Measurements from ENCODE around the gene PSMD3. TPM values are rescaled to one million over a fixed set of nuclear protein-coding genes. Genes with fewer than 3 reads are reported as not detected.

Gene PSMD3
- total RNA-seq, 2 donors from 2014 or later, result 68.8 to 74.2 TPM

GRCh38 chr17:40027614-40028012, 47.0 kb downstream of the PSMD3 start:
- TF ChIP-seq CTCF (IDR thresholded peaks at IDR 0.05), result no peak
- no peak overlapping the region for H3K27ac ChIP-seq
- ATAC-seq (ENCODE audit: insufficient number of reproducible peaks, low FRiP score, low read depth), result no peak
- DNase-seq (ENCODE audit: low spot score), result no peak
- no peak overlapping the region for H3K4me3 ChIP-seq
- peaks cover 0 to 29% of the 10 kb centered on the region in 2 donors for H3K4me1 ChIP-seq (ENCODE audit: control insufficient read depth in 1 of 2, low read depth in 2 of 2)
- no peaks in the 10 kb centered on the region for H3K9me3 ChIP-seq
- H3K27me3 ChIP-seq (replicated peaks; ENCODE audit: insufficient read depth), result no peaks in the 10 kb centered on the region
- peaks cover 37% of the 10 kb centered on the region for H3K36me3 ChIP-seq

GRCh38 chr17:40028595-40028994, 48.0 kb downstream of the PSMD3 start:
- no peak for TF ChIP-seq CTCF (IDR thresholded peaks at IDR 0.05)
- H3K27me3 ChIP-seq (replicated peaks; ENCODE audit: insufficient read depth), result no peaks in the 10 kb centered on the region
- ATAC-seq (ENCODE audit: insufficient number of reproducible peaks, low FRiP score, low read depth), result no peak
- no peaks in the 10 kb centered on the region for H3K9me3 ChIP-seq
- peaks cover 0 to 27% of the 10 kb centered on the region in 2 donors for H3K4me1 ChIP-seq (ENCODE audit: control insufficient read depth in 1 of 2, low read depth in 2 of 2)
- peaks cover 44% of the 10 kb centered on the region for H3K36me3 ChIP-seq
- H3K4me3 ChIP-seq, result no peak overlapping the region
- DNase-seq (ENCODE audit: low spot score), result no peak
- no peak overlapping the region for H3K27ac ChIP-seq

GRCh38 chr17:40031706-40032105, 51.1 kb downstream of the PSMD3 start:
- Histone ChIP-seq H3K4me3 (no peak overlapping the region), H3K4me1 (ENCODE audit: control insufficient read depth in 1 of 2, low read depth in 2 of 2) (peaks cover 0 to 19% of the 10 kb centered on the region in 2 donors), H3K27ac (no peak overlapping the region), H3K9me3 (no peaks in the 10 kb centered on the region), H3K27me3 (replicated peaks; ENCODE audit: insufficient read depth) (no peaks in the 10 kb centered on the region), H3K36me3 (peaks cover 56% of the 10 kb centered on the region)
- no peak for TF ChIP-seq CTCF (IDR thresholded peaks at IDR 0.05)
- ATAC-seq (ENCODE audit: insufficient number of reproducible peaks, low FRiP score, low read depth) (no peak), DNase-seq (ENCODE audit: low spot score) (no peak)

- Histone ChIP-seq H3K27ac (no peak overlapping the region), H3K36me3 (peaks cover 56% of the 10 kb centered on the region), H3K9me3 (no peaks in the 10 kb centered on the region), H3K4me3 (no peak overlapping the region), H3K4me1 (ENCODE audit: control insufficient read depth in 1 of 2, low read depth in 2 of 2) (peaks cover 0 to 13% of the 10 kb centered on the region in 2 donors), H3K27me3 (replicated peaks; ENCODE audit: insufficient read depth) (no peaks in the 10 kb centered on the region)
- TF ChIP-seq CTCF (IDR thresholded peaks at IDR 0.05), result no peak
- DNase-seq (ENCODE audit: low spot score), result no peak
- no peak for ATAC-seq (ENCODE audit: insufficient number of reproducible peaks, low FRiP score, low read depth)
Observed at GRCh38 chr17:40032322-40033320, 52.0 kb downstream of the PSMD3 start.

- Histone ChIP-seq H3K36me3 (peaks cover 56% of the 10 kb centered on the region), H3K27ac (no peak overlapping the region), H3K27me3 (replicated peaks; ENCODE audit: insufficient read depth) (no peaks in the 10 kb centered on the region), H3K9me3 (no peaks in the 10 kb centered on the region), H3K4me1 (ENCODE audit: control insufficient read depth in 1 of 2, low read depth in 2 of 2) (peaks cover 0 to 19% of the 10 kb centered on the region in 2 donors), H3K4me3 (no peak overlapping the region)
- TF ChIP-seq CTCF (IDR thresholded peaks at IDR 0.05), result no peak
- DNase-seq (ENCODE audit: low spot score) (no peak), ATAC-seq (ENCODE audit: insufficient number of reproducible peaks, low FRiP score, low read depth) (no peak)
Observed at GRCh38 chr17:40033339-40033738, 52.7 kb downstream of the PSMD3 start.

Data from thoracic aorta (tissue), 2 donors.